AG10803 (cell line): ENCODE results near the gene AEBP1.
"Not testable (repeated sequence)": the region's sequence is repeated elsewhere in the genome, so short reads cannot be mapped to it uniquely, and the experiment has no call there.

Source experiments
- DNase-seq: peaks from one replicate; pipeline ENCODE4 v3.0.0; 2010; ENCODE audit warnings: low read depth
- H3K4me3 ChIP-seq: 2 replicates; pipeline ENCODE4 v1.5.1; 2011; ENCODE audit warnings: mild to moderate bottlenecking, low read length, control low read depth
- CTCF ChIP-seq: conservative IDR thresholded peaks from 2 replicates; pipeline ENCODE4 v1.5.1; 2011; ENCODE audit warnings: mild to moderate bottlenecking, low read length, control low read depth, inconsistent platforms

Gene AEBP1

GRCh38 chr7:44124822-44125202, 20.7 kb downstream of the AEBP1 start:
- no peak overlapping the region for H3K4me3 ChIP-seq
- TF ChIP-seq CTCF: no peak
- no peak for DNase-seq

- not testable (repeated sequence) for DNase-seq, H3K4me3 ChIP-seq
Measured at GRCh38 chr7:44126574-44126973, 22.4 kb downstream of the AEBP1 start.

GRCh38 chr7:44127161-44127560, 23.0 kb downstream of the AEBP1 start:
- no peak for TF ChIP-seq CTCF
- H3K4me3 ChIP-seq: no peak overlapping the region
- DNase-seq: no peak

- no peak for DNase-seq
- no peak for TF ChIP-seq CTCF
- H3K4me3 ChIP-seq: no peak overlapping the region
Measured at GRCh38 chr7:44128721-44129582, 24.8 kb downstream of the AEBP1 start.

GRCh38 chr7:44131173-44132029, 27.3 kb downstream of the AEBP1 start:
- H3K4me3 ChIP-seq: no peak overlapping the region
- peak; percentile 39 for TF ChIP-seq CTCF
- DNase-seq: no peak

GRCh38 chr7:44132039-44132438, 27.9 kb downstream of the AEBP1 start:
- TF ChIP-seq CTCF: no peak
- DNase-seq: no peak
- H3K4me3 ChIP-seq: no peak overlapping the region

- H3K4me3 ChIP-seq: no peak overlapping the region
- no peak for DNase-seq
- TF ChIP-seq CTCF: no peak
Measured at GRCh38 chr7:44133295-44133694, 29.1 kb downstream of the AEBP1 start.
